ENCODE measurements around the gene KIAA0319L.

The KIAA0319L gene

GRCh38 chr1:35509558-35509957 is 47.6 kb downstream of the KIAA0319L start:
- Histone ChIP-seq H3K4me1 (ENCODE audit: control insufficient read depth in 1 of 2, insufficient read depth in 1 of 2, low read depth in 1 of 2, low read length in 1 of 2) (no peaks in the 10 kb centered on the region), H3K4me3 (ENCODE audit: low read depth in 1 of 2, low read length in 1 of 2) (no peak overlapping the region), H3K9me3 (no peaks in the 10 kb centered on the region), H3K27me3 (no peaks in the 10 kb centered on the region), H3K27ac (no peak overlapping the region), H3K36me3 (peaks cover 19% of the 10 kb centered on the region)
- no peak for TF ChIP-seq CTCF (IDR thresholded peaks at IDR 0.05)

- H3K4me1 ChIP-seq (ENCODE audit: control insufficient read depth in 1 of 2, insufficient read depth in 1 of 2, low read depth in 1 of 2, low read length in 1 of 2) = no peaks in the 10 kb centered on the region
- no peak overlapping the region for H3K27ac ChIP-seq
- H3K9me3 ChIP-seq = no peaks in the 10 kb centered on the region
- H3K4me3 ChIP-seq (ENCODE audit: low read depth in 1 of 2, low read length in 1 of 2) = no peak overlapping the region
- no peaks in the 10 kb centered on the region for H3K27me3 ChIP-seq
- no peak for TF ChIP-seq CTCF (IDR thresholded peaks at IDR 0.05)
- peaks cover 19% of the 10 kb centered on the region for H3K36me3 ChIP-seq
Observed at GRCh38 chr1:35507947-35508346, 49.3 kb downstream of the KIAA0319L start.

- Histone ChIP-seq H3K36me3 (peaks cover 19% of the 10 kb centered on the region), H3K4me1 (ENCODE audit: control insufficient read depth in 1 of 2, insufficient read depth in 1 of 2, low read depth in 1 of 2, low read length in 1 of 2) (no peaks in the 10 kb centered on the region), H3K27ac (no peak overlapping the region), H3K4me3 (ENCODE audit: low read depth in 1 of 2, low read length in 1 of 2) (no peak overlapping the region), H3K9me3 (no peaks in the 10 kb centered on the region), H3K27me3 (no peaks in the 10 kb centered on the region)
- no peak for TF ChIP-seq CTCF (IDR thresholded peaks at IDR 0.05)
Observed at GRCh38 chr1:35506960-35507912, 50.0 kb downstream of the KIAA0319L start.

- Histone ChIP-seq H3K9me3 (no peaks in the 10 kb centered on the region), H3K4me1 (ENCODE audit: control insufficient read depth in 1 of 2, insufficient read depth in 1 of 2, low read depth in 1 of 2, low read length in 1 of 2) (no peaks in the 10 kb centered on the region), H3K27ac (no peak overlapping the region), H3K36me3 (peaks cover 19% of the 10 kb centered on the region), H3K4me3 (ENCODE audit: low read depth in 1 of 2, low read length in 1 of 2) (no peak overlapping the region), H3K27me3 (no peaks in the 10 kb centered on the region)
- no peak for TF ChIP-seq CTCF (IDR thresholded peaks at IDR 0.05)
Observed at GRCh38 chr1:35505911-35506798, 51.0 kb downstream of the KIAA0319L start.

GRCh38 chr1:35502242-35502641 is 55.0 kb downstream of the KIAA0319L start:
- Histone ChIP-seq H3K4me1 (ENCODE audit: control insufficient read depth in 1 of 2, insufficient read depth in 1 of 2, low read depth in 1 of 2, low read length in 1 of 2) (no peaks in the 10 kb centered on the region), H3K4me3 (ENCODE audit: low read depth in 1 of 2, low read length in 1 of 2) (no peak overlapping the region), H3K9me3 (no peaks in the 10 kb centered on the region), H3K27me3 (no peaks in the 10 kb centered on the region), H3K27ac (no peak overlapping the region), H3K36me3 (peaks cover 19% of the 10 kb centered on the region)
- TF ChIP-seq CTCF (IDR thresholded peaks at IDR 0.05) = no peak

Measured in neutrophil (primary cell).